Activated CD4-positive, alpha-beta memory T cell treated with anti-CD3 and anti-CD28 coated beads for 36 hours (primary cell): ENCODE results near the gene RGL3. TPM values are rescaled to one million over a fixed set of nuclear protein-coding genes. Genes with fewer than 3 reads are reported as not detected.
"Not testable (repeated sequence)": the region's sequence is repeated elsewhere in the genome, so short reads cannot be mapped to it uniquely, and the experiment has no call there.

Source experiments
- CTCF ChIA-PET: fragments of 350-600 bp; sonication (Branson Sonifier 250); formaldehyde crosslinking; loops from one replicate; lab custom pipeline; 2021; ENCODE audit warnings: antibody characterized with exemption, inconsistent platforms; lab: Charles Lee
- POLR2A ChIA-PET: fragments of 350-600 bp; sonication (Branson Sonifier 250); formaldehyde crosslinking; loops from one replicate; lab custom pipeline; 2021; ENCODE audit warnings: antibody characterized with exemption; lab: Charles Lee
- DNase-seq: peaks from one replicate; pipeline ENCODE4 v3.0.0-alpha.2; 2020
- H3K27ac Mint-ChIP-seq: one replicate; pipeline ENCODE4 v1.8.0; 2021; ENCODE audit warnings: mixed read lengths
- H3K27me3 Mint-ChIP-seq: one replicate; pipeline ENCODE4 v1.8.0; 2021; ENCODE audit warnings: mixed read lengths
- H3K36me3 Mint-ChIP-seq: one replicate; pipeline ENCODE4 v1.8.0; 2021; ENCODE audit warnings: mixed read lengths
- H3K4me1 Mint-ChIP-seq: one replicate; pipeline ENCODE4 v1.8.0; 2021; ENCODE audit warnings: low read depth, mixed read lengths
- H3K4me3 Mint-ChIP-seq: one replicate; pipeline ENCODE4 v1.8.0; 2021; ENCODE audit warnings: mild to moderate bottlenecking, mixed read lengths
- H3K9me3 Mint-ChIP-seq: one replicate; pipeline ENCODE4 v1.8.0; 2021; ENCODE audit warnings: mixed read lengths
- intact Hi-C: fragments of 100-400 bp; cut with micrococcal nuclease; formaldehyde crosslinking; loops from one replicate; pipeline ENCODE4 v1.15.1; 2023
- total RNA-seq, 2 experiments: library from RNA; stranded (reverse); gene quantifications; one replicate each; pipeline ENCODE4 v1.2.3, GENCODE V29; 2021

The RGL3 gene
- total RNA-seq, 2 experiments from 2014 or later = not detected

DNA sequence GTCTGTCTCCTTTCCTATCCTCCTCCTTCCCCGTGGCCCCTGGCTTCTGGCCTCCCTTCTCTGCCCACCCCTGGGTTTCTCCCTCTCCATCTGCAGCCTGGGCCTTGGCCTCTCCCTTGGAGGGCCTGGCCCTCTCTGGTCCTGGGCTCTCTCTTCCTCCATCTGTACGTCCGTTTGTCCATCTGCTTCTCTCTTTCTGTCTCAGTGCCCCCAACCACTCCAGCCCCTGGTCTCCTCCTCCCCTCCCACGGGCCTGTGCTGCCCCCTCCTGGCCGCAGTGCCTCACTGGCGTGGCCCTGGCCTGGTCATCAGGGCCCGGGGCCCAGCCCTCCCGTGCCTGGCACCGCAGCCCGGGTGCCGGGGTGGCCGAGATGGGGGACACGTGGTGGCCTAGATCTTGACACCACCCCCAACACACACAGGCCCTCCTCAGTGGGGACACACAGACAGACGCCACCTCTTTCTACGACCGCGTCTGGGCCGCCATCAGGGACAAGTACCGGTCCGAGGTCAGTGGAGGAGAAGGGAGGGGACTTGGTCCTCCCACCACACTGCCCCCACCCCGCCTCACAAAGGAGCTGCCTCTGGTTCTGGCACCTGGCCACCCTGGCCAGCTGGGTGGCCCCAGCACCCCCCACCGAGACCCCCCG lies 27.7 kb upstream of the RGL3 start:
- H3K27ac Mint-ChIP-seq = no peak overlapping the region
- H3K4me3 Mint-ChIP-seq = no peak overlapping the region
- POLR2A ChIA-PET = no interaction called here
- intact Hi-C loops = loop anchor here (1.0 kb wide), 1 partner anchor 153 kb away; no protein-coding TSS in a partner anchor
- H3K4me1 Mint-ChIP-seq = peaks cover 2% of the 10 kb centered on the region
- H3K36me3 Mint-ChIP-seq = peaks cover 23% of the 10 kb centered on the region
- H3K9me3 Mint-ChIP-seq = no peaks in the 10 kb centered on the region
- peak; percentile 51 for DNase-seq
- no peaks in the 10 kb centered on the region for H3K27me3 Mint-ChIP-seq
- CTCF ChIA-PET = interaction anchor here (1.1 kb wide), 1 partner anchor 36 kb away, joined by 3 read pairs; no protein-coding TSS in a partner anchor

DNA sequence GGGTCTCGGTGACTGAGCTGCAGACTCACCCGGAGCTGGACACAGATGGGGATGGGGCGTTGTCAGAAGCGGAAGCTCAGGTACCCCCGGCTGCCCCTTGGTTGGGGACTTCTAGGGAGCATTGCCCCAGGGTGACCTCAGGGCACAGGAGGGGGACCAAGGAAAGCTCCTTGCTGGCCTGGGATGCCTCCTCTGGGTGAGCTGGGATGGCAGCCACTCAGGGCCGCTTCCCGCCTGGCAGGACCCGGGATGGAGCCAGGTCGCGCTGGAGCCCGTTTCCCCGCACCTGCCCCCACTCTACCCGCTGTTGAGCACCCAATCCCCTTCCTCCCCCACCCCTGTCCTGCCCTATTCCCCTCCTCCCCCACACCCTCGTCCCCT lies 27.1 kb upstream of the RGL3 start:
- Mint-ChIP-seq H3K4me3 (no peak overlapping the region), H3K36me3 (peaks cover 25% of the 10 kb centered on the region), H3K9me3 (no peaks in the 10 kb centered on the region), H3K27ac (no peak overlapping the region), H3K4me1 (peaks cover 2% of the 10 kb centered on the region), H3K27me3 (no peaks in the 10 kb centered on the region)
- ChIA-PET CTCF (interaction anchor here (1.1 to 1.2 kb wide), 2 partner anchors 36 to 65 kb away, joined by 3 to 5 read pairs; no protein-coding TSS in a partner anchor), POLR2A (interaction anchor here (1.0 kb wide), 1 partner anchor 63 kb away, joined by 3 read pairs; no protein-coding TSS in a partner anchor)
- DNase-seq = no peak
- intact Hi-C loops = loop anchor here (1.0 kb wide), 1 partner anchor 153 kb away; no protein-coding TSS in a partner anchor

DNA sequence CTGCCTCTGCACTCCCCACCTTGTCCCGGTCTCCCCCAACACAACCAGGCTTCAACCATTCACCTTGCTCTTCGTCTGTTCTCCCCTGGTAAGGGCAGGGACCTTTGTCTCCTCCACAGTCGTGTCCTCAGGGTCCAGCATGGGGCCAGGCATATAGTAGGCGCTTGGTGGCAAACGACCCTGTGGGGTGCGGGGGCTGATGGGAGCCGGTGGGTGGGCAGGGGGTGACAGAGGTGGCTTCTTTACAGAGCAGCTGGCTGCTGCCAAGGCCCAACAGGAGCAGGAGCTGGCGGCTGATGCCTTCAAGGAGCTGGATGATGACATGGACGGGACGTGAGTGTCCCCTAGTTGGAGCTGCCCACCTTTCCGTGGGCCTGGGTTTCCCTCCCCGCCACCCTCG lies 26.0 kb upstream of the RGL3 start:
- Mint-ChIP-seq H3K4me1 (peaks cover 5% of the 10 kb centered on the region), H3K9me3 (no peaks in the 10 kb centered on the region), H3K4me3 (no peak overlapping the region), H3K27me3 (no peaks in the 10 kb centered on the region), H3K27ac (no peak overlapping the region), H3K36me3 (peaks cover 27% of the 10 kb centered on the region)
- no peak for DNase-seq
- ChIA-PET POLR2A (interaction anchor here (1.0 kb wide), 1 partner anchor 62 kb away, joined by 3 read pairs; no protein-coding TSS in a partner anchor), CTCF (interaction anchor here (0.9 to 1.2 kb wide), 2 partner anchors 64 to 151 kb away, joined by 3 to 5 read pairs; no protein-coding TSS in a partner anchor)
- intact Hi-C loops = no loop called here

DNA sequence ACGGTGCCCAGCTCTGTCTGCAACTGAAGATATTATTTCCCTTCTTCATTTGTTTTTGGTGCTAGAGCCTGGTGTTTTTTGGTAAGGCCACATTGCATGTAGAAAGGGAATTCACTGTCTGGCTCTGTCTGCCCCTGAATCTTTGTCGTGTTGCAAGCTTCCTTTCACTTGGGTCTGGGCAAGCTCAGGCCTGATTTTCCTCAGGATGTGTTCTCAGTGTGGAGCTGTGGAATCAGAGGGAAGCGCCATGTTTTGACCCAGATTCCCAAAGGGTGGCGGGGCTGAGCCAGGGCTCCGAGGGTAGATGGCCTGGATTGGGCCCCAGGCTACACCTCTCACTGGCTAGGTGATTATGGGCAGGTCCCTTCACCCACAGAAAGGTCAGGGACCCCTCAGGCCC lies 24.9 kb upstream of the RGL3 start:
- H3K36me3 Mint-ChIP-seq = peaks cover 24% of the 10 kb centered on the region
- intact Hi-C loops = no loop called here

DNA sequence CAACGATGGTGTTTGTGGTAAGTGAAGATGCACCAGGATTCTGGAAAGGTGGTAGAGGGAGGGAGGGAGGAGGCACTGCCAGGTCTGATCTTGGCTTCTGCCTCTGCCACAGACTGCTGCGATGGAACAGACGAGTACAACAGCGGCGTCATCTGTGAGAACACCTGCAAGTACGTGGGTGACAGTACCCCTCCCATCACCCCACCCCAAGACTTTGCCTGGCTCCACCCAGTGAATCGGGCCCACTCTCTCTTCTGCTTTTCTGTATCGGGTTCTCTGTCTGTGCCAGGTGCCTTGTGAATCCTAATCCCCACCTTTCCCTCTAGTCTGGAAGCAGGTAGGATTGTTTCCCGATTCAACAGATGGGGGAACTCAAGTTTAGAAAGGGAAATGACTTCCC lies 18.8 kb upstream of the RGL3 start:
- Mint-ChIP-seq H3K4me3 (no peak overlapping the region), H3K4me1 (peaks cover 29% of the 10 kb centered on the region), H3K27me3 (no peaks in the 10 kb centered on the region), H3K36me3 (peaks cover 34% of the 10 kb centered on the region), H3K27ac (no peak overlapping the region), H3K9me3 (no peaks in the 10 kb centered on the region)
- no peak for DNase-seq
- POLR2A ChIA-PET = no interaction called here
- CTCF ChIA-PET = interaction anchor here (0.7 kb wide), 1 partner anchor 372 kb away, joined by 3 read pairs; no protein-coding TSS in a partner anchor
- intact Hi-C loops = loop anchor here (5.0 kb wide), 1 partner anchor 146 kb away; no protein-coding TSS in a partner anchor

More for the DNA sequence above, 24.9 kb upstream of the RGL3 start:
- POLR2A ChIA-PET = no interaction called here
- Mint-ChIP-seq H3K4me1 (peaks cover 5% of the 10 kb centered on the region), H3K4me3 (no peak overlapping the region), H3K27ac (no peak overlapping the region), H3K27me3 (no peaks in the 10 kb centered on the region), H3K9me3 (no peaks in the 10 kb centered on the region)
- DNase-seq = no peak
- CTCF ChIA-PET = interaction anchor here (0.8 kb wide), 1 partner anchor 8 kb away, joined by 5 read pairs; no protein-coding TSS in a partner anchor

DNA sequence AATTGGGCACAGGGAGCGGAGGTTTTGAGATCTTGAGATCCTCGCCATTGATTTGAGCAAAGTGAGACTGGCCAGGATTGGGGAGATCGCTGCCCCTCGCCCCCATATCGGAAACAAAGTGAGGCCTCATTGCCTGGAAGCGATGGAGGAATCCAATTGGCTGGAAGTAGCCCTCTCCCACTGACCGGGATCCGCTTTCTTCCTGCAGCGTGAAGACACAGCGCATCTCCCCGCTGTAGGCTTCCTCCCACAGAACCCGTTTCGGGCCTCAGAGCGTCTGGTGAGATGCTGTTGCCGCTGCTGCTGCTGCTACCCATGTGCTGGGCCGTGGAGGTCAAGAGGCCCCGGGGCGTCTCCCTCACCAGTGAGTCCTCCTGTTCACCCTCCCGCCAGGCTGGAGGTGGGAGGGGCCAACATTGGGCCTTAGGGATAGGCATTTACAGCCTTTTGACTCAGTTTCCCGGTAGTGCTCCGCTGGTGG lies 16.8 kb upstream of the RGL3 start:
- peaks cover 26% of the 10 kb centered on the region for H3K4me1 Mint-ChIP-seq
- H3K27me3 Mint-ChIP-seq = no peaks in the 10 kb centered on the region
- ChIA-PET CTCF (interaction anchor here (0.7 to 2.8 kb wide), 8 partner anchors 12 to 897 kb away, joined by 3 to 18 read pairs (median 6); partner anchors contain the start of genes SWSAP1 and ZNF563), POLR2A (interaction anchor here (1.4 kb wide), 1 partner anchor 55 kb away, joined by 11 read pairs; no protein-coding TSS in a partner anchor)
- H3K36me3 Mint-ChIP-seq = peaks cover 23% of the 10 kb centered on the region
- H3K4me3 Mint-ChIP-seq = peak overlapping the region; percentile 99
- DNase-seq = peak; percentile 35
- no peaks in the 10 kb centered on the region for H3K9me3 Mint-ChIP-seq
- H3K27ac Mint-ChIP-seq = peak overlapping the region; percentile 95
- intact Hi-C loops = loop anchor here (1.0 to 5.0 kb wide), 5 partner anchors 14 to 144 kb away; no protein-coding TSS in a partner anchor

DNA sequence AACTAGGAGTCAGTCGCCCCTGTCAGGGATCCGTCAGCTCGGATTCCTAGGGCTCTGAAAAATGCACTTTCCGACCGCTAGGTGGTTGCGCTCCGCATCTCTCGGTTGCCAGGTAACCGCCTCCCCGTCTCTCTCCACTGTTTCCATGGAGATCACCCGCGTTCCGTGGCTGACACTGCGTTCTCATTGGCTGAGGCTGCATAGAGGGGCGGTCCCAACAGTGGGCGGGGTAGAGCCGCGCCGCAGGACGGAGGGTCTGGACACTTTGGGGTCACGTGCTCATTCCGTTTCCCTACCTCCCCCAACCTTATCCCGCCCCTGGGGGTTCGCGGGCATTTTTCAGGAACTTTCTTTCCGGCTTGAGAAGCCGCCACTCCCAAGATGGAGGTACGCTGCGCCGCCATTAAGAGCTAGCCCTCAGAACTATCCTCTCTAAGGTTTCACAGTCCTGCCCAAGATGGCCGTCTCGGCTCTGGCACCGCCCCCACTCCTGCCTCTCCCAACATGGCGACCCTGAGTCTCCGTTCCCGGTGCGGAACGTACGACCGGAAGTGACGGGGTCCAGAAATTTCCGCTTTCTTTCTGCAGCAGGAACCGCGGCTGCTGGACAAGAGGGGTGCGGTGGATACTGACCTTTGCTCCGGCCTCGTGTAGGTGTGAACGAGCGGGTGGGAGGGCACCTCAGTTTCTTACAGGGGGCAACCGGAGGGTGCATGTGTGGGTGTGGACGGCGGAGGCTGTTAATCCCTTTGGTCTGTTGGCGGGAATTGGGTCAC lies 16.1 kb upstream of the RGL3 start, which contains the start of the genes ODAD3 and PRKCSH:
Gene ODAD3 (minus strand): TSS at position 65 of the 776 bp plus-strand sequence. CDS start 105 bp downstream, outside the sequence.
Gene PRKCSH (plus strand): TSS at position 579 of the 776 bp plus-strand sequence. CDS start 483 bp downstream, outside the sequence.
- Mint-ChIP-seq H3K27ac (peak within 1 kb of the TSS; percentile 95), H3K36me3 (peaks cover 20% of the 10 kb centered on the region), H3K27me3 (peaks cover 1% of the 10 kb centered on the region), H3K4me1 (peaks cover 24% of the 10 kb centered on the region), H3K9me3 (no peaks in the 10 kb centered on the region), H3K4me3 (peak within 1 kb of the TSS; percentile 99)
- POLR2A ChIA-PET = interaction anchor here (1.0 to 1.4 kb wide), 2 partner anchors 52 to 54 kb away, joined by 3 to 11 read pairs; no protein-coding TSS in a partner anchor
- intact Hi-C loops = loop anchor here (1.0 to 5.0 kb wide), 5 partner anchors 13 to 143 kb away; no protein-coding TSS in a partner anchor
- CTCF ChIA-PET = interaction anchor here (0.6 to 2.8 kb wide), 10 partner anchors 13 to 898 kb away, joined by 3 to 18 read pairs (median 4); partner anchors contain the start of genes SWSAP1 and ZNF563
- DNase-seq = peak; percentile 99

DNA sequence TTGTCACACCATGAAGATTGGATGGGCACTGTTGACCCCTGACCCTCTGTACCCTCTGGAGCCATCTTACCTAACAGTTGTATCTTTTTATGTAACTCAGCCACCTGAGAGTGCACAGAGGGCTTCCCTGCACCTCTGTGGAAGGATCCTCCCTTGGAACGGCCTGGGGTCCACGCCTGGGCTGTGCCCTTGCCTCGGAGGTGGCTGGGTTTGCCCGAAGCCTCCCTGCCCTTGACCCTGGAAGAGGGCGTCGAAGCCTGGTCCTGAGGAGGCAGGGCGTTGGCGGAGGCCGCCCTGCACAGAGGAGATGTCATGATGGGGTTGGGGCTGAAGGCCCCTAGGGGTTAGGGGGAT lies 15.6 kb upstream of the RGL3 start:
- ChIA-PET POLR2A (interaction anchor here (1.0 to 1.4 kb wide), 2 partner anchors 51 to 53 kb away, joined by 3 to 11 read pairs; no protein-coding TSS in a partner anchor), CTCF (interaction anchor here (0.6 to 2.8 kb wide), 8 partner anchors 12 to 191 kb away, joined by 4 to 18 read pairs (median 6); partner anchors contain the start of gene SWSAP1)
- Mint-ChIP-seq H3K27ac (peak overlapping the region; percentile 95), H3K36me3 (peaks cover 20% of the 10 kb centered on the region), H3K4me1 (peaks cover 24% of the 10 kb centered on the region), H3K27me3 (peaks cover 1% of the 10 kb centered on the region), H3K9me3 (no peaks in the 10 kb centered on the region), H3K4me3 (peak overlapping the region; percentile 99)
- intact Hi-C loops = loop anchor here (1.0 to 5.0 kb wide), 5 partner anchors 12 to 142 kb away; no protein-coding TSS in a partner anchor
- no peak for DNase-seq

DNA sequence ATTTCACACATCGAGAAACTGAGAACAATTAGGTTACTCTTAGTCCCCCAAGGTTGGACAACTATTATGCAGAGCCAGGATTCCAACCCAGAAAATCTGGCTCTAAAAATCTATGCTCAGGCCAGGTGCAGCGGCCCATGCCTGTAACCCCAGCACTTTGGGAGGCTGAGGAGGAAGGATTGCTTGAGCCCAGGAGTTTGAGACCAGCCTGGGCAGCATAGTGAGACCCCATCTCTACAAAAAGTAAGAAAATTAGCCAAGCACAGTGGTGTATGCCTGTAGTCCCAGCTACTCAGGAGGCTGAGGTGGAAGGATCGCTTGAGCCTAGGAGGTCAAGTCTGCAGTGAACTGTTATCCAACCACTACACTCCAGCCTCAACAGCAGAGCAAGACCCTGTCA lies 14.4 kb upstream of the RGL3 start:
- peaks cover 24% of the 10 kb centered on the region for H3K4me1 Mint-ChIP-seq
- H3K9me3 Mint-ChIP-seq, DNase-seq, POLR2A ChIA-PET, H3K27ac Mint-ChIP-seq, intact Hi-C loops, H3K27me3 Mint-ChIP-seq, H3K4me3 Mint-ChIP-seq: not testable (repeated sequence)
- CTCF ChIA-PET = interaction anchor here (1.1 to 1.4 kb wide), 3 partner anchors 15 to 53 kb away, joined by 3 to 4 read pairs (median 3); no protein-coding TSS in a partner anchor
- peaks cover 19% of the 10 kb centered on the region for H3K36me3 Mint-ChIP-seq

DNA sequence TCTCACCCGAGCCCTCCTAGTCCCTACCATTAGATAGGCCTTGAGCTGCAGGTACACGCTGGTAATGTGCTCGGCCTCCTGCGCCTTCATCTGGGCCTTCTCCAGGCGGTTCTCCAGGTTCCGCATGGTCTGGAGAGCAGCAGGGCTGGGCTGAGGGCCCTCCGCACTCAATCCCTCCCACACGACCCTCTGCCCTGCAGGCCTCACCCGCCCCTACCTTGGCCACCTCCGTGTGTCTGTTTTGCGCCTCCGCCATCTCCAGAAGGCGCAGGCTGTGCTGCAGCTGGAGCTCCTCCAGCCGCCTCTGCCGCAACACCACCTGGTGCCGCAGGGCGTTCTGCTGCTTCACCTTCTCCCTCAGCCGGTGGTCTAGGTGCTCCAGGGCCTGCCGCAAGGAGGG lies 7.5 kb upstream of the RGL3 start:
- POLR2A ChIA-PET = no interaction called here
- H3K27me3 Mint-ChIP-seq = peaks cover 22% of the 10 kb centered on the region

More for the DNA sequence above, 7.5 kb upstream of the RGL3 start:
- intact Hi-C loops = no loop called here
- Mint-ChIP-seq H3K27ac (no peak overlapping the region), H3K36me3 (no peaks in the 10 kb centered on the region), H3K9me3 (no peaks in the 10 kb centered on the region), H3K4me1 (peaks cover 20% of the 10 kb centered on the region), H3K4me3 (no peak overlapping the region)
- CTCF ChIA-PET = no interaction called here
- DNase-seq = no peak
